Neural progenitor cell (in vitro differentiated cells): ENCODE data around the gene UQCR11. TPM values are rescaled to one million over a fixed set of nuclear protein-coding genes. Genes with fewer than 3 reads are reported as not detected.
A peak's percentile ranks its signal among the peaks of the same experiment; 100 is the strongest.

Experiments
- DNase-seq: peaks from one replicate; pipeline ENCODE4 v3.0.0-alpha.2; 2016; ENCODE audit warnings: low spot score
- H2AFZ ChIP-seq: fragments of 200-600 bp; sonication (generic); replicated peaks from 2 replicates; pipeline ENCODE4 v1.6.1; 2016; ENCODE audit warnings: antibody characterized with exemption
- H3F3A ChIP-seq: fragments of 200-600 bp; sonication (generic); 2 replicates; pipeline ENCODE4 v1.6.1; 2016; ENCODE audit warnings: antibody characterized with exemption, low read depth
- H3K27ac ChIP-seq: fragments of 200-600 bp; sonication (generic); 2 replicates; pipeline ENCODE4 v1.5.1; 2016; ENCODE audit warnings: mild to moderate bottlenecking
- H3K27me3 ChIP-seq: fragments of 200-600 bp; sonication (generic); 2 replicates; pipeline ENCODE4 v1.6.1; 2016; ENCODE audit warnings: mild to moderate bottlenecking, moderate library complexity
- H3K36me3 ChIP-seq: fragments of 200-600 bp; sonication (generic); 2 replicates; pipeline ENCODE4 v1.5.1; 2016
- H3K4me1 ChIP-seq: fragments of 200-600 bp; sonication (generic); 2 replicates; pipeline ENCODE4 v1.6.1; 2016; ENCODE audit warnings: mixed run types
- H3K4me2 ChIP-seq: fragments of 200-600 bp; sonication (generic); 2 replicates; pipeline ENCODE4 v1.6.1; 2016
- H3K4me3 ChIP-seq: fragments of 200-600 bp; sonication (generic); 2 replicates; pipeline ENCODE4 v1.5.1; 2016
- H3K79me2 ChIP-seq: fragments of 200-600 bp; sonication (generic); 2 replicates; pipeline ENCODE4 v1.6.1; 2016; ENCODE audit warnings: low read depth
- H3K9ac ChIP-seq: fragments of 200-600 bp; sonication (generic); 2 replicates; pipeline ENCODE4 v1.6.1; 2016
- H3K9me3 ChIP-seq: fragments of 200-600 bp; sonication (generic); 2 replicates; pipeline ENCODE4 v1.5.1; 2016; ENCODE audit warnings: low read depth
- H4K20me1 ChIP-seq: fragments of 200-600 bp; sonication (generic); 2 replicates; pipeline ENCODE4 v1.6.1; 2016; ENCODE audit warnings: low read depth
- H3K27ac Mint-ChIP-seq: 3 replicates; pipeline ENCODE4 v1.8.0; 2021; ENCODE audit warnings: mixed read lengths
- H3K27me3 Mint-ChIP-seq: 2 replicates; pipeline ENCODE4 v1.8.0; 2022; ENCODE audit warnings: low read depth, mild to moderate bottlenecking, inconsistent platforms, moderate library complexity, mixed read lengths; ENCODE audit not compliant: insufficient read depth
- H3K36me3 Mint-ChIP-seq: 3 replicates; pipeline ENCODE4 v1.8.0; 2021; ENCODE audit warnings: mixed read lengths
- H3K4me1 Mint-ChIP-seq: 3 replicates; pipeline ENCODE4 v1.8.0; 2021; ENCODE audit warnings: mixed read lengths
- H3K4me3 Mint-ChIP-seq: 3 replicates; pipeline ENCODE4 v1.8.0; 2021; ENCODE audit warnings: mild to moderate bottlenecking, moderate library complexity, mixed read lengths
- H3K9me3 Mint-ChIP-seq: 3 replicates; pipeline ENCODE4 v1.8.0; 2020; ENCODE audit warnings: mixed read lengths
- EZH2 ChIP-seq: fragments of 200-600 bp; sonication (generic); IDR thresholded peaks from 2 replicates; pipeline ENCODE4 v1.6.1; 2017; ENCODE audit warnings: antibody characterized with exemption, mild to moderate bottlenecking, moderate library complexity
- EZH2phosphoT487 ChIP-seq: fragments of 200-600 bp; sonication (generic); IDR thresholded peaks from 2 replicates; pipeline ENCODE4 v1.6.1; 2017; ENCODE audit warnings: antibody characterized with exemption
- total RNA-seq: library from RNA; depleted of rRNA; stranded (reverse); fragments of >200 nt; gene quantifications from 2 replicates; pipeline ENCODE4 v1.2.3, GENCODE V29; 2015; ENCODE audit warnings: low replicate concordance
- TF ChIP-seq, protein P1 (sequence below): fragments of 200-600 bp; sonication (generic); IDR thresholded peaks from 2 replicates; pipeline ENCODE4 v1.5.1; 2017; ENCODE audit warnings: antibody characterized with exemption, mild to moderate bottlenecking

UQCR11 gene
- total RNA-seq, 1 donor from 2014 or later: 37.4 TPM

DNA sequence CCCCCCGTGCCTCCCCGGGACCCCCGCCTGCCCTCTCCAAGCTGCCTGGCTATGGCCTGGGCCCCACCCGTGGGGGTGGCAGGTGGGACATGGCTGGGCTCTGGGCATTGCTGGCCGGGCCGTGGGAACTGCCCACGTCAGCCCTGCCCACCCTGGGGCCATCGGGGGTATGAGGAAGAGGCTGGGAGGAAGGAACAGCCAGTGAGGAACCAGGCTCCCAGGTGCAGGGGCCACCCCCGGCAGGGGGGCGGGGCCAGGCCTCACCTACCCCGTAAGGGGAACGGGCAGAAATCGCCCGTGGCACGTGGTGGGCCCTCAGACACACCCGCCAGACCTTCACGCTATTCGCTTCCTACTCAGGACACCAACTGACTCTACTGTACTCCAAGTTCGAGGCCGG lies 24.8 kb upstream of the UQCR11 start:
- Histone ChIP-seq H3K27me3 (no peaks in the 10 kb centered on the region), H3K9me3 (no peaks in the 10 kb centered on the region), H4K20me1 (peaks cover 76% of the 10 kb centered on the region), H3K36me3 (no peaks in the 10 kb centered on the region), H3K27ac (no peak overlapping the region), H3F3A (peaks cover 3% of the 10 kb centered on the region), H3K79me2 (peaks cover 58% of the 10 kb centered on the region), H3K9ac (no peak overlapping the region), H2AFZ (no peak overlapping the region), H3K4me1 (no peaks in the 10 kb centered on the region), H3K4me3 (no peak overlapping the region), H3K4me2 (no peak overlapping the region)
- H3K36me3 Mint-ChIP-seq: peaks cover 8% of the 10 kb centered on the region
- H3K4me3 Mint-ChIP-seq: no peak overlapping the region
- no peak for DNase-seq
- no peaks in the 10 kb centered on the region for H3K9me3 Mint-ChIP-seq
- H3K4me1 Mint-ChIP-seq: peaks cover 2% of the 10 kb centered on the region
- TF ChIP-seq, protein P1, sequence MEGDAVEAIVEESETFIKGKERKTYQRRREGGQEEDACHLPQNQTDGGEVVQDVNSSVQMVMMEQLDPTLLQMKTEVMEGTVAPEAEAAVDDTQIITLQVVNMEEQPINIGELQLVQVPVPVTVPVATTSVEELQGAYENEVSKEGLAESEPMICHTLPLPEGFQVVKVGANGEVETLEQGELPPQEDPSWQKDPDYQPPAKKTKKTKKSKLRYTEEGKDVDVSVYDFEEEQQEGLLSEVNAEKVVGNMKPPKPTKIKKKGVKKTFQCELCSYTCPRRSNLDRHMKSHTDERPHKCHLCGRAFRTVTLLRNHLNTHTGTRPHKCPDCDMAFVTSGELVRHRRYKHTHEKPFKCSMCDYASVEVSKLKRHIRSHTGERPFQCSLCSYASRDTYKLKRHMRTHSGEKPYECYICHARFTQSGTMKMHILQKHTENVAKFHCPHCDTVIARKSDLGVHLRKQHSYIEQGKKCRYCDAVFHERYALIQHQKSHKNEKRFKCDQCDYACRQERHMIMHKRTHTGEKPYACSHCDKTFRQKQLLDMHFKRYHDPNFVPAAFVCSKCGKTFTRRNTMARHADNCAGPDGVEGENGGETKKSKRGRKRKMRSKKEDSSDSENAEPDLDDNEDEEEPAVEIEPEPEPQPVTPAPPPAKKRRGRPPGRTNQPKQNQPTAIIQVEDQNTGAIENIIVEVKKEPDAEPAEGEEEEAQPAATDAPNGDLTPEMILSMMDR: no peak
- TF ChIP-seq EZH2phosphoT487 (no peak), EZH2 (no peak)
- peaks cover 4% of the 10 kb centered on the region for H3K27me3 Mint-ChIP-seq
- no peak overlapping the region for H3K27ac Mint-ChIP-seq

DNA sequence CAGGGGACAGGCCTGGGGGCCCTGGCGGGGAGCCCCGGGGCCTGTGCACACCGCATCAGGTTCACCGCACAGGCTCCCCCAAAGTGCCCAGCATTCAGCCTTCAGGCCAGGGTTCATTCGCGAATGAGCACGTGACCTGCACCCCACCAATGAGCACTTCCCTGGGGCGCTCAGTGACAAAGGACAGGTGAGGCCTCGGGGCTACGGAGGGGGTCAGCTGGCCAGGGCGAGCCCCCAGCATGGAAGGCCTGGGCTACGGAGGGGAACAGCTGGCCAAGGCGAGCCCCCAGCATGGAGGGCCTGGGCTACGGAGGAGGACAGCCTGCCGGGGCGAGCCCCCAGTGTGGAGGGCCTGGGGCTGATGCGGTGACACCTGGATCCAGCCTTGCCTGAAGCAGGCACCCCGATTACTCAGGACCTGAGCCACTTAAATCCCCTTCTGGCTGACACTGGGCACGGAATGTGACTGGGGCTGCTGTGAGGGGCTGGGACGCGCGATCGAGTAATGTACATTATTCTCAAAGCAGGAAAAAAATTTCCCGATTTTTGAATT lies 24.1 kb upstream of the UQCR11 start:
- H3K4me3 ChIP-seq: no peak overlapping the region
- H3K27ac ChIP-seq: no peak overlapping the region
- TF ChIP-seq, protein P1: no peak
- TF ChIP-seq EZH2phosphoT487: no peak
- TF ChIP-seq EZH2: no peak
- Mint-ChIP-seq H3K4me1 (peaks cover 6% of the 10 kb centered on the region), H3K27me3 (peaks cover 7% of the 10 kb centered on the region), H3K4me3 (no peak overlapping the region), H3K27ac (no peak overlapping the region), H3K36me3 (peaks cover 10% of the 10 kb centered on the region), H3K9me3 (no peaks in the 10 kb centered on the region)
- no peak overlapping the region for H2AFZ ChIP-seq
- DNase-seq: no peak
- no peak overlapping the region for H3K9ac ChIP-seq
- H3K4me1 ChIP-seq: no peaks in the 10 kb centered on the region
- H3K4me2 ChIP-seq: no peak overlapping the region
- no peaks in the 10 kb centered on the region for H3K27me3 ChIP-seq
- H3K79me2 ChIP-seq: peaks cover 57% of the 10 kb centered on the region
- H3K9me3 ChIP-seq: no peaks in the 10 kb centered on the region
- H3K36me3 ChIP-seq: no peaks in the 10 kb centered on the region
- H4K20me1 ChIP-seq: peaks cover 76% of the 10 kb centered on the region
- H3F3A ChIP-seq: peaks cover 3% of the 10 kb centered on the region

DNA sequence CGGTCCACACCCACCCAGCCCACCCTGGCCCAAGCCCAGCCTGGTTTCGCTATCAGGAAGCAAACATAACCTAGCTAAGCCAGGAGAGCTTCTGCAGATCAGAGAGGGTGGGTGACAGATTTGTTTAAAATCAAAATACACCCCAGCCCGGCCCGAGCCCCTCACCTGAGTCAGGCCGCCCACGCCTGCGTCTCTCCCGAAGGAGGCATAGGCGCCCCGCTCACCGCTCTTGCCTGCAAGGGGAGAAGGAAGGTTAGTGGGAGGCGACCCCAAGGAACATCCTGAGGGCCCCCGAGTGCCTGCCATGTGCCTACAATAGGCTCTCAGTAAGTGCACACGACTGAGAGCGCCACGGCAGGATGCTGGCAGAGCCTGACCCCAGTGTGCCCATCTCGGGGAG lies 21.9 kb upstream of the UQCR11 start:
- TF ChIP-seq, protein P1: no peak
- TF ChIP-seq EZH2phosphoT487 (no peak), EZH2 (no peak)
- Histone ChIP-seq H2AFZ (no peak overlapping the region), H3K27ac (peak overlapping the region; percentile 46), H4K20me1 (peaks cover 73% of the 10 kb centered on the region), H3K4me1 (no peaks in the 10 kb centered on the region), H3K9ac (no peak overlapping the region), H3K79me2 (peaks cover 54% of the 10 kb centered on the region), H3F3A (peaks cover 3% of the 10 kb centered on the region), H3K4me2 (no peak overlapping the region), H3K36me3 (no peaks in the 10 kb centered on the region), H3K9me3 (no peaks in the 10 kb centered on the region), H3K4me3 (no peak overlapping the region), H3K27me3 (no peaks in the 10 kb centered on the region)
- H3K4me3 Mint-ChIP-seq: no peak overlapping the region
- H3K27ac Mint-ChIP-seq: no peak overlapping the region
- no peak for DNase-seq
- H3K4me1 Mint-ChIP-seq: peaks cover 12% of the 10 kb centered on the region
- no peaks in the 10 kb centered on the region for H3K9me3 Mint-ChIP-seq
- peaks cover 3% of the 10 kb centered on the region for H3K27me3 Mint-ChIP-seq
- H3K36me3 Mint-ChIP-seq: peaks cover 15% of the 10 kb centered on the region
